Cerebellar nuclear complex (tissue), 1 donor: ENCODE measurements around the gene SETD5.

Experiments
- DNase-seq, 2 experiments: peaks; one replicate each; lab custom pipeline; 2025; lab: John Stamatoyannopoulos, UW

Gene SETD5

GRCh38 chr3:9514956-9515355 is 117.5 kb downstream of the SETD5 start:
- no peak for DNase-seq

DNA sequence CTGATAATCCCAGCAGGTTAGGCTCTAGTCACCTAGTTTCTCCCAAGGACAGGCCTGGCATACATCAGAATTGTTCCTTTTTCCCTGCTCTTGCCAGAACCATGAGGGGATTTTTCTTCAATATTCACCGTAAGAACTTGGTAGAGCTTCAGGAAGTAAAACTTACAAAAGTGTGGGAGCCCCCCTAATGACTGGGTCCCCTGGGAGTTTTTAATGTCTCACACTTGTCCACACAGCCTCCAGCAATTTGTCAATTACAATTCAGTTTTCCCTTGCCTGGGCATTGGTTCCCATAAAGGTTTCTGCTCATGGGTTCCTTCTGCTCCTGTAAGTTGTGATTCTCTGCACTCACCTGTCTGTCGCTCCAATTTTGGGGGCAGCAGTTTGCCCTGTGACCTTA is 127.7 kb downstream of the SETD5 start:
- DNase-seq, result no peak
